OCI-LY3 (cell line): ENCODE measurements around the gene NRP1.

Experiments used
- H2AFZ ChIP-seq: fragments of 200-600, 300-600 bp; shearing (Covaris generic); 2 replicates; pipeline ENCODE4 v1.6.0; 2014; ENCODE audit warnings: antibody characterized with exemption, low read depth, low read length
- H3K27ac ChIP-seq: fragments of 200-600, 300-600 bp; sonication (generic); 2 replicates; pipeline ENCODE4 v1.5.1; 2014; ENCODE audit warnings: mild to moderate bottlenecking, low read length, moderate library complexity, mixed read lengths
- H3K27me3 ChIP-seq: fragments of 200-600, 300-600 bp; sonication (generic); 2 replicates; pipeline ENCODE4 v1.6.1; 2014; ENCODE audit warnings: low read depth, low read length, mixed read lengths
- H3K36me3 ChIP-seq: fragments of 200-600, 300-600 bp; sonication (generic); replicated peaks from 2 replicates; pipeline ENCODE3; 2014; ENCODE audit warnings: low read depth, low read length, mixed read lengths
- H3K4me1 ChIP-seq: fragments of 300-600, 200-600 bp; sonication (generic); 2 replicates; pipeline ENCODE4 v1.6.1; 2014; ENCODE audit warnings: low read length, mixed read lengths
- H3K4me2 ChIP-seq: fragments of 200-600, 300-600 bp; sonication (generic); 2 replicates; pipeline ENCODE4 v1.6.1; 2014; ENCODE audit warnings: low read length, mixed read lengths
- H3K4me3 ChIP-seq: fragments of 300-600, 200-600 bp; sonication (generic); 2 replicates; pipeline ENCODE4 v1.5.1; 2014; ENCODE audit warnings: antibody characterized with exemption, mild to moderate bottlenecking, low read length, moderate library complexity
- H3K79me2 ChIP-seq: fragments of 300-600, 200-600 bp; shearing (Covaris generic); 2 replicates; pipeline ENCODE4 v1.6.1; 2014; ENCODE audit warnings: mild to moderate bottlenecking, low read length, mixed read lengths
- H3K9ac ChIP-seq: fragments of 300-600, 200-600 bp; shearing (Covaris generic); 2 replicates; pipeline ENCODE4 v1.6.0; 2014; ENCODE audit warnings: mild to moderate bottlenecking, low read length, moderate library complexity
- H3K9me3 ChIP-seq: fragments of 200-600, 300-600 bp; shearing (Covaris generic); 2 replicates; pipeline ENCODE4 v1.6.1; 2014; ENCODE audit warnings: low read length, mixed read lengths; ENCODE audit not compliant: insufficient read depth
- H4K20me1 ChIP-seq: fragments of 200-600, 300-600 bp; sonication (generic); 2 replicates; pipeline ENCODE4 v1.6.1; 2016; ENCODE audit warnings: low read length, mixed read lengths; ENCODE audit not compliant: insufficient read depth
- CTCF ChIP-seq: fragments of 200-600, 300-600 bp; sonication (generic); IDR thresholded peaks from 2 replicates; pipeline ENCODE4 v1.5.1; 2014; ENCODE audit warnings: antibody characterized with exemption, low read length, low read depth
- EZH2phosphoT487 ChIP-seq: fragments of 200-600 bp; shearing (Covaris generic); IDR thresholded peaks from 2 replicates; pipeline ENCODE4 v1.6.1; 2018; ENCODE audit warnings: antibody characterized with exemption, mixed run types, low read depth

Gene NRP1

GRCh38 chr10:33243703-33244102, 90.8 kb downstream of the NRP1 start:
- Histone ChIP-seq H3K4me2 (no peak overlapping the region), H3K27me3 (0 out of 2 replicates have a peak, but pooled peaks cover 4% of the 10 kb centered on the region), H3K79me2 (no peaks in the 10 kb centered on the region), H3K27ac (no peak overlapping the region), H3K36me3 (no peaks in the 10 kb centered on the region), H2AFZ (no peak overlapping the region), H4K20me1 (no peaks in the 10 kb centered on the region), H3K9ac (no peak overlapping the region), H3K9me3 (no peaks in the 10 kb centered on the region), H3K4me3 (no peak overlapping the region), H3K4me1 (no peaks in the 10 kb centered on the region)
- TF ChIP-seq EZH2phosphoT487 = no peak
- TF ChIP-seq CTCF = no peak

- Histone ChIP-seq H3K4me2 (no peak overlapping the region), H3K4me1 (no peaks in the 10 kb centered on the region), H4K20me1 (no peaks in the 10 kb centered on the region), H3K27ac (no peak overlapping the region), H3K79me2 (no peaks in the 10 kb centered on the region), H3K9me3 (no peaks in the 10 kb centered on the region), H3K4me3 (no peak overlapping the region), H2AFZ (no peak overlapping the region), H3K9ac (no peak overlapping the region), H3K27me3 (0 out of 2 replicates have a peak, but pooled peaks cover 4% of the 10 kb centered on the region), H3K36me3 (no peaks in the 10 kb centered on the region)
- TF ChIP-seq CTCF = no peak
- no peak for TF ChIP-seq EZH2phosphoT487
These were observed 91.5 kb downstream of the NRP1 start for GRCh38 chr10:33242931-33243330.

- Histone ChIP-seq H3K9ac (no peak overlapping the region), H2AFZ (no peak overlapping the region), H3K27me3 (0 out of 2 replicates have a peak, but pooled peaks cover 4% of the 10 kb centered on the region), H3K9me3 (no peaks in the 10 kb centered on the region), H3K36me3 (no peaks in the 10 kb centered on the region), H3K27ac (no peak overlapping the region), H3K79me2 (no peaks in the 10 kb centered on the region), H3K4me3 (no peak overlapping the region), H3K4me1 (no peaks in the 10 kb centered on the region), H4K20me1 (no peaks in the 10 kb centered on the region), H3K4me2 (no peak overlapping the region)
- TF ChIP-seq EZH2phosphoT487 = no peak
- no peak for TF ChIP-seq CTCF
These were observed 93.1 kb downstream of the NRP1 start for GRCh38 chr10:33241351-33241750.

- no peak overlapping the region for H2AFZ ChIP-seq
- no peak overlapping the region for H3K4me3 ChIP-seq
- H3K4me1 ChIP-seq = no peaks in the 10 kb centered on the region
- no peaks in the 10 kb centered on the region for H3K9me3 ChIP-seq
- H3K9ac ChIP-seq = no peak overlapping the region
- no peaks in the 10 kb centered on the region for H4K20me1 ChIP-seq
- H3K36me3 ChIP-seq = no peaks in the 10 kb centered on the region
- no peak for TF ChIP-seq EZH2phosphoT487
- no peak for TF ChIP-seq CTCF
- H3K27me3 ChIP-seq = 0 out of 2 replicates have a peak, but pooled peaks cover 4% of the 10 kb centered on the region
- H3K4me2 ChIP-seq = no peak overlapping the region
- H3K79me2 ChIP-seq = no peaks in the 10 kb centered on the region
- no peak overlapping the region for H3K27ac ChIP-seq
These were observed 93.5 kb downstream of the NRP1 start for GRCh38 chr10:33240931-33241330.
